ENCODE data around the gene FAM200A. TPM values are rescaled to one million over a fixed set of nuclear protein-coding genes. Genes with fewer than 3 reads are reported as not detected.
"Not testable (repeated sequence)": the region's sequence is repeated elsewhere in the genome, so short reads cannot be mapped to it uniquely, and the experiment has no call there.

The FAM200A gene
- polyA plus RNA-seq, 1 donor (not counting 4 experiments of a cell fraction or from before 2014, with no cell fraction given) = 7.6 TPM

DNA sequence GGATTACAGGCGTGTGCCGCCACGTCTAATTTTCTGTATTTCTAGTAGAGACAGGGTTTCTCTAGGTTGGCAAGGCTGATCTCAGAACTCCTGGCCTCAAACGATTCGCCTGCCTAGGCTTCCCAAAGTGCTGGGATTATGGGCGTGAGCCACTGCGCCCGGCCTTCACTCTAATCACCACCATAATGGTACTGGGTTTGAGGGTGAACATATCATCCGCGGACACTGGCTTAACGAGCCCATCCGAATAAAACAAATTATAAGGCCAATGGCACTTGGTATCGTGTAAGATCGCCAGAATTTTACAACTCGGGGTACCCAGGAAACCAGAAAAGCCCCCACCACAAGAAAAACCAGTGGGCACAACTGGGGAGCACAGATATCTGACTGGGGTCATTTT lies 580 bp downstream of the FAM200A start:
- Histone ChIP-seq H3K79me2 (ENCODE audit: control insufficient read depth, insufficient read depth, low read length) (peaks cover 15% of the 10 kb centered on the region), H3K36me3 (ENCODE audit: control insufficient read depth in 2 of 2, extremely low read depth in 1 of 2, insufficient read depth in 2 of 2, low read length in 2 of 2) (peaks cover 1 to 8% of the 10 kb centered on the region in 2 experiments), H3K9me1 (ENCODE audit: control insufficient read depth, extremely low read depth, insufficient read depth, low read length) (no peaks in the 10 kb centered on the region), H3K4me2 (ENCODE audit: control insufficient read depth, extremely low read depth, insufficient read depth, low read depth, low read length) (peak overlapping the region; percentile 97), H3K9me3 (ENCODE audit: control insufficient read depth, low read depth, low read length) (no peaks in the 10 kb centered on the region), H3K4me1 (ENCODE audit: control insufficient read depth, extremely low read depth, insufficient read depth, low read length) (peaks cover 5% of the 10 kb centered on the region), H3K9ac (ENCODE audit: control insufficient read depth, extremely low read depth, insufficient read depth, low read length) (peak overlapping the region; percentile 95), H3K4me3 (ENCODE audit: control insufficient read depth in 2 of 3, extremely low read depth in 1 of 3, insufficient read depth in 2 of 3, low read depth in 1 of 3, low read length in 3 of 3) (peak overlapping the region; percentile 92 to 94 (median 94)), H2AFZ (ENCODE audit: control insufficient read depth, low read length) (peak overlapping the region; percentile 98), H3K27ac (ENCODE audit: control insufficient read depth, insufficient read depth, low read length) (peak overlapping the region; percentile 86), H3K27me3 (ENCODE audit: control insufficient read depth, extremely low read depth, insufficient read depth, low read length) (no peaks in the 10 kb centered on the region), H4K20me1 (ENCODE audit: control insufficient read depth, extremely low read depth, insufficient read depth, low read length) (no peaks in the 10 kb centered on the region)
- FAIRE-seq = no peak
- dilution Hi-C loops (cut with MboI; ENCODE audit: extremely low pct_ligation_motif_present, low sequenced_read_pairs) = no loop called here
- TF ChIP-seq, protein P1, sequence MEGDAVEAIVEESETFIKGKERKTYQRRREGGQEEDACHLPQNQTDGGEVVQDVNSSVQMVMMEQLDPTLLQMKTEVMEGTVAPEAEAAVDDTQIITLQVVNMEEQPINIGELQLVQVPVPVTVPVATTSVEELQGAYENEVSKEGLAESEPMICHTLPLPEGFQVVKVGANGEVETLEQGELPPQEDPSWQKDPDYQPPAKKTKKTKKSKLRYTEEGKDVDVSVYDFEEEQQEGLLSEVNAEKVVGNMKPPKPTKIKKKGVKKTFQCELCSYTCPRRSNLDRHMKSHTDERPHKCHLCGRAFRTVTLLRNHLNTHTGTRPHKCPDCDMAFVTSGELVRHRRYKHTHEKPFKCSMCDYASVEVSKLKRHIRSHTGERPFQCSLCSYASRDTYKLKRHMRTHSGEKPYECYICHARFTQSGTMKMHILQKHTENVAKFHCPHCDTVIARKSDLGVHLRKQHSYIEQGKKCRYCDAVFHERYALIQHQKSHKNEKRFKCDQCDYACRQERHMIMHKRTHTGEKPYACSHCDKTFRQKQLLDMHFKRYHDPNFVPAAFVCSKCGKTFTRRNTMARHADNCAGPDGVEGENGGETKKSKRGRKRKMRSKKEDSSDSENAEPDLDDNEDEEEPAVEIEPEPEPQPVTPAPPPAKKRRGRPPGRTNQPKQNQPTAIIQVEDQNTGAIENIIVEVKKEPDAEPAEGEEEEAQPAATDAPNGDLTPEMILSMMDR (optimal IDR thresholded peaks at IDR 0.05 in 1 of 3, IDR thresholded peaks at IDR 0.05 in 1 of 3, conservative IDR thresholded peaks at IDR 0.05 in 1 of 3; ENCODE audit: extremely low read depth in 1 of 3, insufficient read depth in 2 of 3, low read length in 3 of 3) = no peak
- TF ChIP-seq EZH2 (IDR thresholded peaks at IDR 0.05; ENCODE audit: low read length) = no peak
- no peak for DNase-seq (ENCODE audit: low read depth, low spot score)

DNA sequence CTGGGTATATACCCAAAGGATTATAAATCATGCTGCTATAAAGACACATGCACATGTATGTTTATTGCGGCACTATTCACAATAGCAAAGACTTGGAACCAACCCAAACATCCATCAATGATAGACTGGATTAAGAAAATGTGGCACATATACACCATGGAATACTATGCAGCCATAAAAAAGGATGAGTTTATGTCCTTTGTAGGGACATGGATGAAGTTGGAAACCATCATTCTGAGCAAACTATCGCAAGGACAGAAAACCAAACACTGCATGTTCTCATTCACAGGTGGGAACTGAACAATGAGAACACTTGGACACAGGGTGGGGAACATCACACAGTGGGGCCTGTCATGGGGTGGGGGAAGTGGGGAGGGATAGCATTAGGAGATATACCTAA lies 2.4 kb downstream of the FAM200A start:
- FAIRE-seq; H3K9me1 ChIP-seq (ENCODE audit: control insufficient read depth, extremely low read depth, insufficient read depth, low read length); H3K9me3 ChIP-seq (ENCODE audit: control insufficient read depth, low read depth, low read length); H3K27ac ChIP-seq (ENCODE audit: control insufficient read depth, insufficient read depth, low read length); H3K27me3 ChIP-seq (ENCODE audit: control insufficient read depth, extremely low read depth, insufficient read depth, low read length); H3K9ac ChIP-seq (ENCODE audit: control insufficient read depth, extremely low read depth, insufficient read depth, low read length); H3K4me2 ChIP-seq (ENCODE audit: control insufficient read depth, extremely low read depth, insufficient read depth, low read depth, low read length); dilution Hi-C loops (cut with MboI; ENCODE audit: extremely low pct_ligation_motif_present, low sequenced_read_pairs); H2AFZ ChIP-seq (ENCODE audit: control insufficient read depth, low read length); DNase-seq (ENCODE audit: low read depth, low spot score); H3K4me3 ChIP-seq (ENCODE audit: control insufficient read depth in 2 of 3, extremely low read depth in 1 of 3, insufficient read depth in 2 of 3, low read depth in 1 of 3, low read length in 3 of 3); H3K4me1 ChIP-seq (ENCODE audit: control insufficient read depth, extremely low read depth, insufficient read depth, low read length); H3K36me3 ChIP-seq (ENCODE audit: control insufficient read depth in 2 of 2, extremely low read depth in 1 of 2, insufficient read depth in 2 of 2, low read length in 2 of 2); H4K20me1 ChIP-seq (ENCODE audit: control insufficient read depth, extremely low read depth, insufficient read depth, low read length): not testable (repeated sequence)
- H3K79me2 ChIP-seq (ENCODE audit: control insufficient read depth, insufficient read depth, low read length) = peaks cover 15% of the 10 kb centered on the region

DNA sequence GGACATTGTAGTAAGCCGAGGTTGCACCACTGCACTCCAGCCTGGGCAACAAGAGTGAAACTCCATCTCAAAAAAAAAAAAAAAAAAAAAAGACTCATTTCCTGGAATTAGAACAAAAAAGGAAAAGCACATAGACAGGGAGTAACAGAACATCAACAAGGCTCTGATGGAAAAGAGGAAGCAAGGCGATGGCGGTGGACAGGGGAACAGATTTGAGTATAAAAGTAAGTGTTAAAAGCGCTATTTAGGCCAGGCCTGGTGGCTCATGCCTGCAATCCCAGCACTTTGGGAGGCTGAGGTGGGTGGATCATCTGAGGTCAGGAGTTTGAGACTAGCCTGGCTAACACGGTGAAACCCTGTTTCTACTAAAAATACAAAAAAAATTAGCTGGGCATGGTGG lies 6.6 kb downstream of the FAM200A start:
- FAIRE-seq; DNase-seq (ENCODE audit: low read depth, low spot score); dilution Hi-C loops (cut with MboI; ENCODE audit: extremely low pct_ligation_motif_present, low sequenced_read_pairs): not testable (repeated sequence)

More for the DNA sequence above, 6.6 kb downstream of the FAM200A start:
- H3K4me1 ChIP-seq (ENCODE audit: control insufficient read depth, extremely low read depth, insufficient read depth, low read length); H3K36me3 ChIP-seq (ENCODE audit: control insufficient read depth in 2 of 2, extremely low read depth in 1 of 2, insufficient read depth in 2 of 2, low read length in 2 of 2); H3K79me2 ChIP-seq (ENCODE audit: control insufficient read depth, insufficient read depth, low read length); H3K9me1 ChIP-seq (ENCODE audit: control insufficient read depth, extremely low read depth, insufficient read depth, low read length); H4K20me1 ChIP-seq (ENCODE audit: control insufficient read depth, extremely low read depth, insufficient read depth, low read length); H3K27me3 ChIP-seq (ENCODE audit: control insufficient read depth, extremely low read depth, insufficient read depth, low read length); H3K4me2 ChIP-seq (ENCODE audit: control insufficient read depth, extremely low read depth, insufficient read depth, low read depth, low read length); H3K9ac ChIP-seq (ENCODE audit: control insufficient read depth, extremely low read depth, insufficient read depth, low read length); H3K27ac ChIP-seq (ENCODE audit: control insufficient read depth, insufficient read depth, low read length); H3K9me3 ChIP-seq (ENCODE audit: control insufficient read depth, low read depth, low read length); H2AFZ ChIP-seq (ENCODE audit: control insufficient read depth, low read length); H3K4me3 ChIP-seq (ENCODE audit: control insufficient read depth in 2 of 3, extremely low read depth in 1 of 3, insufficient read depth in 2 of 3, low read depth in 1 of 3, low read length in 3 of 3): not testable (repeated sequence)
